Measurements from ENCODE around the gene KRTAP5-5. TPM values are rescaled to one million over a fixed set of nuclear protein-coding genes. Genes with fewer than 3 reads are reported as not detected.
A peak's percentile ranks its signal among the peaks of the same experiment; 100 is the strongest.

The KRTAP5-5 gene
- total and polyA plus RNA-seq, 7 experiments from 2014 or later, result not detected

- Mint-ChIP-seq H3K4me3 (no peak overlapping the region), H3K4me1 (peaks cover 0 to 5% (median 4%) of the 10 kb centered on the region in 7 donors), H3K36me3 (no peaks in the 10 kb centered on the region), H3K27me3 (peaks cover 4 to 46% (median 26%) of the 10 kb centered on the region in 5 donors), H3K27ac (no peak overlapping the region), H3K9me3 (peaks cover 0 to 2% (median 0%) of the 10 kb centered on the region in 11 donors)
- H3K9me3 ChIP-seq (ENCODE audit: control insufficient read depth in 2 of 3, low read length in 3 of 3), result no peaks in the 10 kb centered on the region
- ChIA-PET CTCF (no interaction called here), POLR2A (no interaction called here)
- no peaks in the 10 kb centered on the region for H3K4me1 ChIP-seq (ENCODE audit: control insufficient read depth in 2 of 2, insufficient read depth in 2 of 2, low read length in 2 of 2)
- H3K4me3 ChIP-seq (ENCODE audit: low read length), result no peak overlapping the region
- no peak for DNase-seq
- H3K27me3 ChIP-seq (ENCODE audit: control insufficient read depth in 2 of 2, insufficient read depth in 2 of 2, low read length in 2 of 2), result peaks cover 0 to 2% of the 10 kb centered on the region in 2 donors
- no peaks in the 10 kb centered on the region for H3K36me3 ChIP-seq (ENCODE audit: control insufficient read depth in 2 of 3, insufficient read depth in 3 of 3, low read length in 3 of 3)
- no peak for ATAC-seq
- no peak overlapping the region for H3K27ac ChIP-seq (ENCODE audit: low read depth, low read length)
- intact Hi-C loops (cut with micrococcal nuclease), result no loop called here
These were observed 11.3 kb upstream of the KRTAP5-5 start for GRCh38 chr11:1618231-1618630.

- Histone ChIP-seq H3K4me1 (ENCODE audit: control insufficient read depth in 2 of 2, insufficient read depth in 2 of 2, low read length in 2 of 2) (no peaks in the 10 kb centered on the region), H3K36me3 (ENCODE audit: control insufficient read depth in 2 of 3, insufficient read depth in 3 of 3, low read length in 3 of 3) (no peaks in the 10 kb centered on the region), H3K27me3 (ENCODE audit: control insufficient read depth in 2 of 2, insufficient read depth in 2 of 2, low read length in 2 of 2) (peaks cover 0 to under 1% of the 10 kb centered on the region in 2 donors), H3K4me3 (ENCODE audit: low read length) (no peak overlapping the region), H3K27ac (ENCODE audit: low read depth, low read length) (no peak overlapping the region), H3K9me3 (ENCODE audit: control insufficient read depth in 2 of 3, low read length in 3 of 3) (no peaks in the 10 kb centered on the region)
- intact Hi-C loops (cut with micrococcal nuclease), result no loop called here
- Mint-ChIP-seq H3K27me3 (peaks cover 4 to 46% (median 20%) of the 10 kb centered on the region in 5 donors), H3K36me3 (no peaks in the 10 kb centered on the region), H3K27ac (no peak overlapping the region), H3K4me1 (peaks cover 0 to 5% (median 4%) of the 10 kb centered on the region in 7 donors), H3K9me3 (peaks cover 0 to 2% (median 0%) of the 10 kb centered on the region in 11 donors), H3K4me3 (peak overlapping the region in 1 of 10 donors; percentile 64)
- ChIA-PET POLR2A (no interaction called here), CTCF (interaction anchor here (0.6 kb wide), 1 partner anchor 96 kb away, joined by 4 read pairs; no protein-coding TSS in a partner anchor)
- ATAC-seq, result peak; percentile 46
- no peak for DNase-seq
These were observed 10.1 kb upstream of the KRTAP5-5 start for GRCh38 chr11:1619449-1619848.

DNA sequence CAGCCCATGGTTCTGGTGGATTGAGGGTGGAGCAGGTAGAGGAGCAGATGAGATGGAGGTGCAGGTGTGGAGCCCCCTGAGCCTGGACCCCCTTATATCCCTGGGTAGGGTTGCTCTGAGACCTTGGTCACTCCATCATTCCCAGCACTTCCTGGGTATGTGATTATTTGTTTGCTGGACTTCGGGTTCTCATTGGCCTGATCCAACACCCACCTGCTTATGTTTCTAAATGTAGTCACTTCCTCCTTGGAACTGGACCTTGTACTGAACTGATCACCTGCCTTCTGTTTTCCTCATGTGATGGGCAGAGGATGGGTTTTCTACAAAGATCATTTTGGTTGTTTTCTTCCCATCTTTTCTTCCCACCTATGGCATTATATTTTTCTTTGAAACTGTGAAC lies 7.5 kb upstream of the KRTAP5-5 start, which contains the start of gene KRTAP5-4:
Gene KRTAP5-4 (minus strand): TSS at position 53 of the 400 bp plus-strand sequence. CDS start 45 bp downstream, at position 8.
- Mint-ChIP-seq H3K36me3 (no peaks in the 10 kb centered on the region), H3K4me3 (no peak within 1 kb of the TSS), H3K4me1 (peaks cover 0 to 5% (median 4%) of the 10 kb centered on the region in 7 donors), H3K27me3 (peaks cover 0 to 26% (median 10%) of the 10 kb centered on the region in 5 donors), H3K27ac (no peak within 1 kb of the TSS), H3K9me3 (peaks cover 0 to 2% (median 0%) of the 10 kb centered on the region in 11 donors)
- ATAC-seq (no peak), DNase-seq (no peak)
- Histone ChIP-seq H3K36me3 (ENCODE audit: control insufficient read depth in 2 of 3, insufficient read depth in 3 of 3, low read length in 3 of 3) (no peaks in the 10 kb centered on the region), H3K4me1 (ENCODE audit: control insufficient read depth in 2 of 2, insufficient read depth in 2 of 2, low read length in 2 of 2) (no peaks in the 10 kb centered on the region), H3K27me3 (ENCODE audit: control insufficient read depth in 2 of 2, insufficient read depth in 2 of 2, low read length in 2 of 2) (no peaks in the 10 kb centered on the region), H3K27ac (ENCODE audit: low read depth, low read length) (no peak within 1 kb of the TSS), H3K4me3 (ENCODE audit: low read length) (no peak within 1 kb of the TSS), H3K9me3 (ENCODE audit: control insufficient read depth in 2 of 3, low read length in 3 of 3) (no peaks in the 10 kb centered on the region)
- intact Hi-C loops (cut with micrococcal nuclease), result no loop called here
- ChIA-PET CTCF (no interaction called here), POLR2A (no interaction called here)

DNA sequence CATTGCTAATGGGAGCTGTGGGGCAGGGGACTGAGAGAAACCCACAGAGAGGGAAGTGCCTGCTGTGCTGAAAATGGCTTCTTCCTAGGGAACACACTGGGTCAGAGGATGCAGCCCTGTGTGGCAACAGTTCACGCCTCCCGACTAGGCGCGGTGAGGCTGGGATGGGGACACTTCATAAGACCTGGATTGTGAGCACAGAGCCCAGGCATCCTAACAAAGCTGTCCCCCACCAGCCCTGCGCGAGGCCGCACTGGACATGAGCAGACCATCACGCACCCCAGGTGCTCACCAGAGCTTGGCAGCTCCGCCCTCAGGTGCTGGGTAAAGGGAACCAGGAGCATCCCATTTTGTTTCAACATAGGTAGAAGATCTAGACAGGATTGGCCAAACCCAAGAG lies 5.9 kb upstream of the KRTAP5-5 start:
- H3K4me1 ChIP-seq (ENCODE audit: control insufficient read depth in 2 of 2, insufficient read depth in 2 of 2, low read length in 2 of 2), result peaks cover 0 to 3% of the 10 kb centered on the region in 2 donors
- H3K27me3 Mint-ChIP-seq, result peaks cover 0 to 21% (median 5%) of the 10 kb centered on the region in 5 donors
- H3K9me3 ChIP-seq (ENCODE audit: control insufficient read depth in 2 of 3, low read length in 3 of 3), result no peaks in the 10 kb centered on the region
- no peaks in the 10 kb centered on the region for H3K36me3 ChIP-seq (ENCODE audit: control insufficient read depth in 2 of 3, insufficient read depth in 3 of 3, low read length in 3 of 3)
- ChIA-PET CTCF (no interaction called here), POLR2A (interaction anchor here (0.7 to 1.1 kb wide), 2 partner anchors 10 to 230 kb away, joined by 3 to 4 read pairs; no protein-coding TSS in a partner anchor)
- H3K27ac ChIP-seq (ENCODE audit: low read depth, low read length), result no peak overlapping the region
- peaks cover 0 to 5% (median 4%) of the 10 kb centered on the region in 7 donors for H3K4me1 Mint-ChIP-seq
- no peak overlapping the region for H3K4me3 ChIP-seq (ENCODE audit: low read length)
- intact Hi-C loops (cut with micrococcal nuclease), result no loop called here
- H3K9me3 Mint-ChIP-seq, result no peaks in the 10 kb centered on the region
- no peak overlapping the region for H3K4me3 Mint-ChIP-seq
- H3K27ac Mint-ChIP-seq, result no peak overlapping the region
- H3K27me3 ChIP-seq (ENCODE audit: control insufficient read depth in 2 of 2, insufficient read depth in 2 of 2, low read length in 2 of 2), result no peaks in the 10 kb centered on the region
- DNase-seq, result no peak
- ATAC-seq, result no peak
- H3K36me3 Mint-ChIP-seq, result no peaks in the 10 kb centered on the region

GRCh38 chr11:1624621-1625020 lies 5.0 kb upstream of the KRTAP5-5 start:
- Mint-ChIP-seq H3K4me1 (peaks cover 0 to 4% (median under 1%) of the 10 kb centered on the region in 7 donors), H3K4me3 (no peak overlapping the region), H3K36me3 (no peaks in the 10 kb centered on the region), H3K27me3 (peaks cover 0 to 16% (median 5%) of the 10 kb centered on the region in 5 donors), H3K27ac (no peak overlapping the region), H3K9me3 (no peaks in the 10 kb centered on the region)
- peaks cover 0 to 7% of the 10 kb centered on the region in 2 donors for H3K4me1 ChIP-seq (ENCODE audit: control insufficient read depth in 2 of 2, insufficient read depth in 2 of 2, low read length in 2 of 2)
- CTCF ChIA-PET, result no interaction called here
- no peaks in the 10 kb centered on the region for H3K9me3 ChIP-seq (ENCODE audit: control insufficient read depth in 2 of 3, low read length in 3 of 3)
- POLR2A ChIA-PET, result interaction anchor here (0.7 to 1.1 kb wide), 2 partner anchors 11 to 229 kb away, joined by 3 to 4 read pairs; no protein-coding TSS in a partner anchor
- no peak overlapping the region for H3K27ac ChIP-seq (ENCODE audit: low read depth, low read length)
- no peaks in the 10 kb centered on the region for H3K36me3 ChIP-seq (ENCODE audit: control insufficient read depth in 2 of 3, insufficient read depth in 3 of 3, low read length in 3 of 3)
- intact Hi-C loops (cut with micrococcal nuclease), result loop anchor here in 1 of 2 donors (5.0 kb wide), 1 partner anchor 422 kb away; no protein-coding TSS in a partner anchor
- DNase-seq (no peak), ATAC-seq (no peak)
- H3K4me3 ChIP-seq (ENCODE audit: low read length), result no peak overlapping the region
- H3K27me3 ChIP-seq (ENCODE audit: control insufficient read depth in 2 of 2, insufficient read depth in 2 of 2, low read length in 2 of 2), result no peaks in the 10 kb centered on the region

- Mint-ChIP-seq H3K4me1 (peaks cover 0 to 5% (median 0%) of the 10 kb centered on the region in 7 donors), H3K9me3 (no peaks in the 10 kb centered on the region), H3K27ac (no peak overlapping the region), H3K36me3 (no peaks in the 10 kb centered on the region), H3K27me3 (peaks cover 2 to 13% (median 6%) of the 10 kb centered on the region in 5 donors), H3K4me3 (no peak overlapping the region)
- H3K36me3 ChIP-seq (ENCODE audit: control insufficient read depth in 2 of 3, insufficient read depth in 3 of 3, low read length in 3 of 3), result no peaks in the 10 kb centered on the region
- DNase-seq, result no peak
- H3K9me3 ChIP-seq (ENCODE audit: control insufficient read depth in 2 of 3, low read length in 3 of 3), result no peaks in the 10 kb centered on the region
- CTCF ChIA-PET, result no interaction called here
- H3K27ac ChIP-seq (ENCODE audit: low read depth, low read length), result no peak overlapping the region
- intact Hi-C loops (cut with micrococcal nuclease), result loop anchor here in 1 of 2 donors (5.0 kb wide), 1 partner anchor 423 kb away; no protein-coding TSS in a partner anchor
- POLR2A ChIA-PET, result no interaction called here
- peaks cover 0 to 7% of the 10 kb centered on the region in 2 donors for H3K4me1 ChIP-seq (ENCODE audit: control insufficient read depth in 2 of 2, insufficient read depth in 2 of 2, low read length in 2 of 2)
- no peak overlapping the region for H3K4me3 ChIP-seq (ENCODE audit: low read length)
- ATAC-seq, result no peak
- no peaks in the 10 kb centered on the region for H3K27me3 ChIP-seq (ENCODE audit: control insufficient read depth in 2 of 2, insufficient read depth in 2 of 2, low read length in 2 of 2)
These were observed 4.0 kb upstream of the KRTAP5-5 start for GRCh38 chr11:1625541-1625940.
